Endometrial microvascular endothelial cells (primary cell): ENCODE data around the gene MPPE1. TPM values are rescaled to one million over a fixed set of nuclear protein-coding genes. Genes with fewer than 3 reads are reported as not detected.
"Not testable (repeated sequence)": the region's sequence is repeated elsewhere in the genome, so short reads cannot be mapped to it uniquely, and the experiment has no call there.

Experiments
- in situ Hi-C: cut with HindIII; loops from 2 replicates; pipeline ENCODE4 v1.10.0; 2017; ENCODE audit warnings: low sequenced_read_pairs, low pct_unique_long_range_greater_than_20kb; ENCODE audit errors: inconsistent ontology term
- total RNA-seq: library from RNA; depleted of rRNA; stranded (reverse); fragments of >200 nt; gene quantifications from one replicate; pipeline ENCODE4 v1.2.3, GENCODE V29; 2015; ENCODE audit errors: inconsistent ontology term

The MPPE1 gene
- total RNA-seq, 1 donor from 2014 or later = 33.8 TPM

DNA sequence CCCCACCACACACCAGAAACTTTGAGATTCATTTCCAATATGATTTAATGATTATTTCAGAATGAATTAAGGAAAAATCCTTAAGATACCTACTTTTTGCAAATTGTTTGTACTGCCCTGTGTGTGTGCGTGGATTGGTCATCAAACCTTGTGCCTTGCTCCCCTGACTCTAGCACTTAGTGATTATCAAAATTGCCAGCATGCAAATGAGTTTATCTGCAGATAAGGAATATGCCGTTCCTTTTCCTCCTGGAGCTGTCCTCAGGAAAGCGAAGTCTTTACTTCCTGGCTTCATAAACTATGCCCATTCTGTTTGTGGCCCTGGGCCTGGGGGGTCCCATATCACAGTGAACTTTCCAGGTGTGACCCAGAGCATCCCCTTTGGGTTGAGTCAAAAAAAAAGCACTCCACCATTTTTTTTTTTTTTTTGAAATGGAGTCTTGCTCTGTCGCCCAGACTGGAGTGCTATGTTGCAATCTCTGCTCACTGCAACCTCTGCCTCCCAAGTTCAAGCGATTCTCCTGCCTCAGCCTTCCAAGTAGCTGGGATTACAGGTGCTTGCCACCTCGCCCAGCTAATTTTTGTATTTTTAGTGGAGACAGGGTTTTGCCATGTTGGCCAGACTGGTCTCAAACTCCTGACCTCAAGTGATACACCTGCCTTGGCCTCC lies 45.5 kb downstream of the MPPE1 start:
- in situ Hi-C loops = no loop called here

- in situ Hi-C loops = no loop called here
Measured at GRCh38 chr18:11861583-11862288, 46.4 kb downstream of the MPPE1 start.

DNA sequence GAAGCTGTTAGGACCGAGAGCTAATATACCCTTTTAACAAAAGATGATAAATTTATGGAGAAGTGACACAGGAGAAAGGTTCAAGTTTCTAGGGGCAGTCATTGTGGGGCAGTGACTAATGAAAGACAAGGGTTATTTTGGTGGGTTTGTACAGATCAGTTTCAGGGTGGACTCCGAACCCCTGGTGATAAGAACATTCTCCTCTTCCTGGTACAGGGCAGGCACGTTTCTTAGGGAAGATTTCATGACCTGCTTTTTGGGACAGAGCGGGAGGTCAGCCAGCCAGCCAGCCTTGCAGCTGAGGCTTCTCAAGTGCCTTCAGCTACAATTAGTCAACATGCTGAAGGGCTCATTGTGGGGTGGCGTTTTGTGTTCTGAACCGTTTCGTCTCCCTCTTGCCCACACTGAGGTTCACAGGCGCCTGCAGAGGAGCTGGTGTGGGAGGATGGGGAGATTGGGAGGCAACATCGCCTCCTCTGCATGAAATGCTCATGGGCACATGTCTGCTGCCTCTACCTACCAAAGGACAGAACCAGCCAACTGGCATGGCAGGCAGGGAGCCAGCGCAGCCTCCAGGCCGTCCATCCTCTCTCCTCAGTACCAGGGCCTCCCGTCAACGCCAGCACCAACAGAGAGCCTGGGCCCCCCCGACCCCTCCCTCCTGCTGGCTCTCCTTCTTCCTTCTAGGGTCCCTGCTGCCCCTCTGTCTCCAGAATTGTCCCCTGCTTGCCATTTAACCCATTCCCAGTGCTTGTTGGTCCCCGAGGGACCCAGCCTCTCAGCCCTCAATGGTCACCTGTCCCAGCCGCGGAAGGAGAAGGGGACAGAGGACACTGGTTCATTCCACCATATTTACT lies 47.3 kb downstream of the MPPE1 start:
- in situ Hi-C loops = no loop called here

- in situ Hi-C loops = no loop called here
Measured at GRCh38 chr18:11859903-11860407, 48.2 kb downstream of the MPPE1 start.

DNA sequence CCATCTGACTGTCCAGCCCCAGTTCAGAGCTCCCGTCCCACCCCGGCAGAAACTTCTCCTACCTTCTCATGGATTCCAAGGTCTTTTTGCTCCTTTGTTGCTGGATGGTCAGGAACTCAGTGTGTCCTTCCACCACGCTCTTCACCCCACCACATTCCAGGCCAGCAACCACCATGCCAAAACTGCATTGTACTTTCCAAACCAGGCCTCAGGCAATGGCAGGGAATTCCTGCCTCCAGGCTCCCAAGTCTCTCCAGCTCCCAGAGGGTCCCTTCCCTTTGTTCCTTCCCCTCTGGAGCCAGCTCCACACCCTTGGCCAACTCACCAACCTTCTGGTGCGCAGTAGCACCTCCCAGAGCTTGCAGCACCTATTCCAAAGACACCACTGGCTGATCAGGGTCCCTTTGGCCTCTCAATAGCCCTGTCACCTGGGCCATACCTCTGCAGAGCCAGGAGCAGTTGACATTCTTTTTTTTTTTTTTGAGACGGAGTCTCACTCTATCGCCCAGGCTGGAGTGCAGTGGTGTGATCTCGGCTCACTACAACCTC lies 48.8 kb downstream of the MPPE1 start:
- in situ Hi-C loops = no loop called here

DNA sequence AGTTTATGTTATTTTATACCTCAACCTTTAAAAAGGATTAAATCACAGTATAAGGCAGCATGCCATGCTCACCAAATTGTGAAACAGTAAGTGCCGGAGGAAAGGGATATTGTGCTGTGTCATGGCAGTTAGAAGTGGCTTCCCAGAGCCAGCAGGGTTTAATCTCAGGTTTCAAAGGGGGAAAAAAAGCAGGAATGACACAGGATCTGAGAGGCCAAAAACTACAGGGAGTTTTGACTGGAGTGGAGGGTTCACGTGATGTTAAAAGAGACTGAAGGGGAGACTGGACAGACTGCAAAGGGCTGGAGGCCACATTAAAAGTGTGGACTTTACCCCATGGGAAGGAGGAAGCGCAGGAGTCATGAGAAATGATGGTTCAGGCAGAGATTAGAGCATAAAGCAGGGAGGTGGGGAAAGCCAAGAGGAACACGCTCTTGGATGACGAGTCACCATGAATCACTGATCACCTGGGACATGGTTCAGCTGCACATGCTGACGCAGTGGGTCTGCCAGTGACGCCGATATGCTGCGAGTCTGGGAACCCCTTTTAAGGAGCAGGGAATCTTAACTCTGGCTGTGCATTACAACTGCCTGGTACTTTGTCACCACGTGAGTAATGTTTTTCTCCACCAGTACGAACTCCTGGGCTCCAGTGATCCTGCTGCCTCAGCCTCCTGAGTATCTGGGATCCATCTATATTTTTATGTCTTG lies 50.8 kb downstream of the MPPE1 start:
- in situ Hi-C loops = no loop called here

DNA sequence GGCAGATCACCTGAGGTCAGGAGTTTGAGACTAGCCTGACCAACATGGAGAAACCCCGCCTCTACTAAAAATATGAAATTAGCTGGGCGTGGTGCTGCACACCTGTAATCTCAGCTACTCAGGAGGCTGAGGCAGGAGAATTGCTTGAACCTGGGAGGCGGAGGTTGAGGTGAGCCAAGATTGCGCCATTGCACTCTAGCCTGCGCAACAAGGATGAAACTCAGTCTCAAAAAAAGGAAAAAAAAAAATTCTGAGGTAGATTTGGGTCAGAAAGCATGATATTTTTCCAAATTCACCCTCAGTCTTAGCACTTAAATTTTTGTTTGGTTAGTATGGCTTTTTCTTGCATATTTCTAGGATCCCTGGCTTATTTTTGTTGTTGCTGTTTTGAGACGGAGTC lies 53.6 kb downstream of the MPPE1 start:
- in situ Hi-C loops = not testable (repeated sequence)

GRCh38 chr18:11851806-11852337 lies 56.2 kb downstream of the MPPE1 start:
- in situ Hi-C loops = no loop called here

GRCh38 chr18:11851146-11851805 lies 56.8 kb downstream of the MPPE1 start, which contains the start of gene CHMP1B:
TSS of gene CHMP1B (plus strand) at chr18:11851413. CDS start at chr18:11851512, 99 bp downstream.
- in situ Hi-C loops = no loop called here

DNA sequence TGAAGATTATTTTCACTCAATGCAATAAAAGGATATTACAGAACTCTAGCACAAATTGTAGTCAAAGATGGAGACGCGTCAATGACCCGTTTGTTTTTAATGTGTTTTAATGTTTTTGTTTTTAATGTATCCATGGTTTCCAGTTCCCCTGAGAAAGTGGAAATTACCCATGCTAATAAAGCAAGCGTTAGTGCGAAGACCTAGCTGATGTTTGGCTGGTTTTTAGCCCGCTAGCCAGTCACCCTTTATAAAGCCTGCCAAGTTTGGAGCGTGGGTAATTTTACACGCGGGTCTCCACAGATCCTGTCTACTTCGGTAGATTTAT lies 57.3 kb downstream of the MPPE1 start:
- in situ Hi-C loops = no loop called here

GRCh38 chr18:11849841-11850634 lies 58.1 kb downstream of the MPPE1 start:
- in situ Hi-C loops = no loop called here

DNA sequence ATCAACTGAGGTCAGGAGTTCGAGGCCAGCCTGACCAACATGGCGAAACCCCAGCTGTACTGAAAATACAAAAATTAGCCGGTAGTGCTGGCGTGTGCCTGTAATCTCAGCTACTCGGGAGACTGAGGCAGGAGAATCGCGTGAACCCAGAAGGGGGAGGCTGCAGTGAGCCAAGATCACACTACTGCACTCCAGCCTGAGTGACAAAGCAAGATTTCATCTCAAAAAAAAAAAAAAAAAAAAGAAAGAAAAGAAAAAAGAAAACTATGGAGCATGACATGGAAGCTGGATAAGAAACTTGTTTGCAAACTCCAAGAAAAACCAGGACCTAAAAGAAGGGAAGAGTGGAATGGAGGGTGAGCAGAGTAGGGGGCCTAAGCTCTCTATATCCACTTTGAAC lies 58.8 kb downstream of the MPPE1 start:
- in situ Hi-C loops = no loop called here

DNA sequence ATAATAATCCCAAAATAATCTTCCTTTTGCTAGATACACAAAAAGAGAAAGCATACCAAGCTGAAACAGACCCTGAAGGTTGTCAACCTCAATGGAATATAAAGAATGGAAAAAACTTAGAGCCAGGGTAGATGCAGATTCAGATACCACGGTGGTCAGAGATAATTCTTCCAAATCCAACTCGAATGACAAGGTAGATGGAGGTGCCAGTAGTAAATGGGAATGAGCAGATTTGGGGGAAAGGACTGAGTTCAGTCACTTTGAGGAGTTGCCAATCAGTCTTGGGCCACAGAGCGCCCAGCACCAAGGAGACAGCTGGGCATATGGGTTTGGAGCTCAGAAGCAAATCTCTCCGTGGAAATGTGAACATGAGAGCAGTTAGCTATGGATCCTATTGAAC lies 60.3 kb downstream of the MPPE1 start:
- in situ Hi-C loops = no loop called here

DNA sequence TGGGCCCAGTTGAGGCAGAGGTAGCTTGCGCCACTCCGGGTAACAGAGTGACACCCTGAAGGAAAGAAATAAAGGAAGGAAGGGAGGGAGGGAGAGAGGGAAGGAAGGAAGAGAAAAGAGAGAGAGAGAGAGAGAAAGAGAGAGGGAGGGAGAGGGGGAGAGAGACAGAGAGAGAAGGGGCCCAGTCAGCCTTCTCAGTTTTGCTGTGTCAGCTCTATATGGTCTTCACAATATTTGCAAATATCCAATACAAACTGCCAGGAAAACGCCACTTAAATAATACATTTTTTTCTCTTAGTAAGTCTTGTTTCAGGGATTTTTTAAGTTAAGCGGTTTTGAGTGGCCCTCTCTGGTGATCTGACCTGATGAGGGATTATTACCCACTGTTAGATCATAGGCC lies 62.5 kb downstream of the MPPE1 start:
- in situ Hi-C loops = no loop called here

DNA sequence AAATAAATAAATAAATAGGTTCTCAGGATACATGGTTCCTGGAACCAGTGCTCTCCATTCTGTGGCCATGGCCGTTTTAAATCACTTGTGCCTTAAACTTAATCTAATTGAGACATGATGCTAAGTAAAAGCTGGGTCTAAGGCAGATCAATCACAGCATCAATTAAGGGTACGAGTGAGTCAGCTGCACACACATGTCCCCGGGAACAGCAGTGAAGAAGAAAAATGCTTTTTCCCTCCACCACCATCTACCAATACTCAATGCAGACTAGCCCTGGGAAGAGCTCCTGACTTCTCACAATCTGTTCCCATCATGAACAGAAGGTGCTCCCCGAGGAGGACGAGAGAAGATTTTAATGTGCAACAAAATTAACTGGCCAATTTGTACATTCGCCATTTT lies 63.7 kb downstream of the MPPE1 start:
- in situ Hi-C loops = no loop called here

- in situ Hi-C loops = no loop called here
Measured at GRCh38 chr18:11842562-11842961, 65.6 kb downstream of the MPPE1 start.

- in situ Hi-C loops = no loop called here
Measured at GRCh38 chr18:11840493-11840892, 67.6 kb downstream of the MPPE1 start.
